ENCODE data around the gene JAKMIP1. TPM values are rescaled to one million over a fixed set of nuclear protein-coding genes. Genes with fewer than 3 reads are reported as not detected.
"Not testable (repeated sequence)": the region's sequence is repeated elsewhere in the genome, so short reads cannot be mapped to it uniquely, and the experiment has no call there.

Gene JAKMIP1
- total RNA-seq, 1 donor from 2014 or later = 0.89 TPM

- Mint-ChIP-seq H3K27ac (no peak overlapping the region), H3K4me1 (ENCODE audit: low read depth) (no peaks in the 10 kb centered on the region), H3K27me3 (peaks cover 59% of the 10 kb centered on the region), H3K9me3 (ENCODE audit: low read depth) (no peaks in the 10 kb centered on the region), H3K36me3 (ENCODE audit: insufficient read depth) (no peaks in the 10 kb centered on the region), H3K4me3 (ENCODE audit: low read depth) (no peak overlapping the region)
- TF ChIP-seq, protein P1, sequence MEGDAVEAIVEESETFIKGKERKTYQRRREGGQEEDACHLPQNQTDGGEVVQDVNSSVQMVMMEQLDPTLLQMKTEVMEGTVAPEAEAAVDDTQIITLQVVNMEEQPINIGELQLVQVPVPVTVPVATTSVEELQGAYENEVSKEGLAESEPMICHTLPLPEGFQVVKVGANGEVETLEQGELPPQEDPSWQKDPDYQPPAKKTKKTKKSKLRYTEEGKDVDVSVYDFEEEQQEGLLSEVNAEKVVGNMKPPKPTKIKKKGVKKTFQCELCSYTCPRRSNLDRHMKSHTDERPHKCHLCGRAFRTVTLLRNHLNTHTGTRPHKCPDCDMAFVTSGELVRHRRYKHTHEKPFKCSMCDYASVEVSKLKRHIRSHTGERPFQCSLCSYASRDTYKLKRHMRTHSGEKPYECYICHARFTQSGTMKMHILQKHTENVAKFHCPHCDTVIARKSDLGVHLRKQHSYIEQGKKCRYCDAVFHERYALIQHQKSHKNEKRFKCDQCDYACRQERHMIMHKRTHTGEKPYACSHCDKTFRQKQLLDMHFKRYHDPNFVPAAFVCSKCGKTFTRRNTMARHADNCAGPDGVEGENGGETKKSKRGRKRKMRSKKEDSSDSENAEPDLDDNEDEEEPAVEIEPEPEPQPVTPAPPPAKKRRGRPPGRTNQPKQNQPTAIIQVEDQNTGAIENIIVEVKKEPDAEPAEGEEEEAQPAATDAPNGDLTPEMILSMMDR (IDR thresholded peaks at IDR 0.05; ENCODE audit: unreplicated experiment) = no peak
- no peak for DNase-seq (ENCODE audit: low spot score, unreplicated experiment)
Measured at GRCh38 chr4:6009452-6009851, 190.9 kb downstream of the JAKMIP1 start.

- no peak overlapping the region for H3K27ac Mint-ChIP-seq
- no peaks in the 10 kb centered on the region for H3K9me3 Mint-ChIP-seq (ENCODE audit: low read depth)
- TF ChIP-seq, protein P1 (IDR thresholded peaks at IDR 0.05; ENCODE audit: unreplicated experiment) = no peak
- H3K27me3 Mint-ChIP-seq = peaks cover 59% of the 10 kb centered on the region
- no peaks in the 10 kb centered on the region for H3K36me3 Mint-ChIP-seq (ENCODE audit: insufficient read depth)
- H3K4me3 Mint-ChIP-seq (ENCODE audit: low read depth) = no peak overlapping the region
- DNase-seq (ENCODE audit: low spot score, unreplicated experiment) = no peak
- no peaks in the 10 kb centered on the region for H3K4me1 Mint-ChIP-seq (ENCODE audit: low read depth)
Measured at GRCh38 chr4:6008766-6009385, 191.5 kb downstream of the JAKMIP1 start.

- Mint-ChIP-seq H3K27me3 (peaks cover 59% of the 10 kb centered on the region), H3K4me3 (ENCODE audit: low read depth) (no peak overlapping the region)
Measured at GRCh38 chr4:6008092-6008551, 192.2 kb downstream of the JAKMIP1 start.

DNA sequence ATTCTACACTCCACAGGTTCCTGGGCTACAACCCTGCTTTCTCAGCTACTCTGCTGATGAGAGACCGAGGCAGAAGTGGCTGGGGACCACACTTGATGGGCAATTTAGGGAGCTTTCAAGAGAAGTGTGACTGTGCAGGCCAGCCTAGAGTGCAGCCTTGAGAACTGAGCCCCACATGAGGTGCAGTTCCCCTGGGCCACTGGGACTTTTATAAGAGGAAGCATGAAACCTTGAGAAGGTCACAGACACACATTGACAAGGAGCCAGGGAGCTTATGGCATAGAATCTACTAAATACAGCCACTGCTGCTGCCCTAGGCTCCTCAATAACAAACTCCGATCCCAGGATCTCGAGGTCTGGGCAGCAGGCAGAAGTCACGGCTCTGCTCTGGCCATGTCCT is 195.2 kb downstream of the JAKMIP1 start:
- no peak overlapping the region for H3K4me3 Mint-ChIP-seq (ENCODE audit: low read depth)
- H3K9me3 Mint-ChIP-seq (ENCODE audit: low read depth) = no peaks in the 10 kb centered on the region
- peaks cover 47% of the 10 kb centered on the region for H3K27me3 Mint-ChIP-seq
- TF ChIP-seq, protein P1 (IDR thresholded peaks at IDR 0.05; ENCODE audit: unreplicated experiment) = no peak
- no peak for DNase-seq (ENCODE audit: low spot score, unreplicated experiment)
- no peaks in the 10 kb centered on the region for H3K4me1 Mint-ChIP-seq (ENCODE audit: low read depth)
- H3K27ac Mint-ChIP-seq = no peak overlapping the region
- H3K36me3 Mint-ChIP-seq (ENCODE audit: insufficient read depth) = no peaks in the 10 kb centered on the region

More at GRCh38 chr4:6008092-6008551, 192.2 kb downstream of the JAKMIP1 start:
- no peaks in the 10 kb centered on the region for H3K36me3 Mint-ChIP-seq (ENCODE audit: insufficient read depth)
- no peak overlapping the region for H3K27ac Mint-ChIP-seq
- TF ChIP-seq, protein P1 (IDR thresholded peaks at IDR 0.05; ENCODE audit: unreplicated experiment) = peak; percentile 48
- no peaks in the 10 kb centered on the region for H3K4me1 Mint-ChIP-seq (ENCODE audit: low read depth)
- H3K9me3 Mint-ChIP-seq (ENCODE audit: low read depth) = no peaks in the 10 kb centered on the region
- DNase-seq (ENCODE audit: low spot score, unreplicated experiment) = peak; percentile 31

GRCh38 chr4:6003485-6003884 is 196.9 kb downstream of the JAKMIP1 start:
- DNase-seq (ENCODE audit: low spot score, unreplicated experiment); H3K9me3 Mint-ChIP-seq (ENCODE audit: low read depth); H3K27ac Mint-ChIP-seq; H3K4me3 Mint-ChIP-seq (ENCODE audit: low read depth); H3K4me1 Mint-ChIP-seq (ENCODE audit: low read depth); H3K36me3 Mint-ChIP-seq (ENCODE audit: insufficient read depth): not testable (repeated sequence)
- H3K27me3 Mint-ChIP-seq = peaks cover 43% of the 10 kb centered on the region

DNA sequence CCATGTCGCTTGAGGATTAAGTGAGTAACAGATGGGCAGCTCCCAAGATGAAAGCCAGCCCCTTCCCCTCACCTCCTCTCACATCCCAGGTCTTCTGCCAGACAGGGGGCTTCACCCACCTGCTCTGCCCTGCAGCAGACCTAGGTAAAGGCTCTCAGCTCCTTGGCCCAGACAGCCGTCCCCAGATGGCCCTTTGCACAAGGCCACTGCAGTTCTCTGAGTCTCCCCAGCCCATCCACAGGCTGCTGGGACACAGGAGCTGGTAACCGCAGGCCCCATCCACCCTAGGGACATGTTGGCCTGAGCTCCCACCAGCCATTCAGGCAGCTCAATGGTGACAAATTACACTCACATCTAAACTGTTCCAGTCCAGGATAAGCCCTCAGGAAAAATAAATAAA is 197.4 kb downstream of the JAKMIP1 start:
- H3K27me3 Mint-ChIP-seq = peaks cover 45% of the 10 kb centered on the region
- no peaks in the 10 kb centered on the region for H3K9me3 Mint-ChIP-seq (ENCODE audit: low read depth)
- no peaks in the 10 kb centered on the region for H3K4me1 Mint-ChIP-seq (ENCODE audit: low read depth)
- DNase-seq (ENCODE audit: low spot score, unreplicated experiment) = no peak
- no peaks in the 10 kb centered on the region for H3K36me3 Mint-ChIP-seq (ENCODE audit: insufficient read depth)
- H3K27ac Mint-ChIP-seq = no peak overlapping the region
- no peak overlapping the region for H3K4me3 Mint-ChIP-seq (ENCODE audit: low read depth)
- TF ChIP-seq, protein P1 (IDR thresholded peaks at IDR 0.05; ENCODE audit: unreplicated experiment) = no peak

Measured in progenitor cell of endocrine pancreas (in vitro differentiated cells).